Erythroblast (primary cell): Measurements from ENCODE around the gene SEPTIN8.
"Not testable (repeated sequence)": the region's sequence is repeated elsewhere in the genome, so short reads cannot be mapped to it uniquely, and the experiment has no call there.

ENCODE experiments used
- DNase-seq, 2 experiments: peaks; one replicate each; lab custom pipeline; 2025; lab: John Stamatoyannopoulos, UW
- GATA1 ChIP-seq: IDR thresholded peaks from 2 replicates; pipeline ENCODE4 v1.6.1; 2011; ENCODE audit warnings: low read depth, mild to moderate bottlenecking, control low read depth, low read length, moderate library complexity
- POLR2A ChIP-seq: IDR thresholded peaks from 2 replicates; pipeline ENCODE4 v1.6.1; 2011; ENCODE audit warnings: mild to moderate bottlenecking, low read length

SEPTIN8 gene

DNA sequence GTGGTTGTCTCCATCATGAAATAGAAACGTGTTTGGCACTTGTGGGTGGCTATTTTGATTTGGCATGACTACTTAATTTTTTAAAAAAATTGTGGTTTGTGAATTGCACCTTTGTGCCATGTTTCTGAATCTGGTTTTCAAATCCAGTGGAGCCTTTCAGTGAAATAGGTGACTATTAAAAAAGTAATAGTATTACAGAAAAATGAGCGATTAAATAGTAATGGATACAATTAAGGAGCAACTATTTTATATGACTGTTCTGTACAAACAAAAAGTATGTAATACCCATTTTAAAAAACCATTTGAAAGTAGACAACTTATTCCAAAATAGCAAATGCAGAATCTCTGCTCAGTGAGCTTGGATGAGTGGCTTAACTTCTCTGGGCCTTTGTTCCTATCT is 39.0 kb upstream of the SEPTIN8 start:
- DNase-seq = no peak
- no peak for TF ChIP-seq POLR2A
- no peak for TF ChIP-seq GATA1

DNA sequence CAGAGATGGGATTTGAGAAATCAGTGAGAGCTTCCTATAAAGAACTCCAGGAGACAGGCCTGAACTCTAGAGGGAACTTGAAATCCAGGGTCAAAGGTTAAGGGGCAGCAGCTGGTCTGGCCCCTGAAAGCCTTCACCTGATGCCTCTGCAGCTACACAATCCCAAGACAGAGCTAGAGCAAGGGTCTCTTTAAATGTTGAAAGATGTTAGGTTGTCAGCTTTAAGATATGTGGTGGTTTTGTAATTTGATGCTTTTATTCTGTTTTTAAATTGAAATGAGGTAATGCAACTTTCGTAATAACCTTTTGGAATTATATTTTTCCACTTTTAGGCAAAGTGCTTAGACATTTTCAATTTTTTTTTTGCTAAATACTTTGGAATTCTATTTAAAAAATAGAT is 38.4 kb upstream of the SEPTIN8 start:
- TF ChIP-seq GATA1 (no peak), POLR2A (no peak)

DNA sequence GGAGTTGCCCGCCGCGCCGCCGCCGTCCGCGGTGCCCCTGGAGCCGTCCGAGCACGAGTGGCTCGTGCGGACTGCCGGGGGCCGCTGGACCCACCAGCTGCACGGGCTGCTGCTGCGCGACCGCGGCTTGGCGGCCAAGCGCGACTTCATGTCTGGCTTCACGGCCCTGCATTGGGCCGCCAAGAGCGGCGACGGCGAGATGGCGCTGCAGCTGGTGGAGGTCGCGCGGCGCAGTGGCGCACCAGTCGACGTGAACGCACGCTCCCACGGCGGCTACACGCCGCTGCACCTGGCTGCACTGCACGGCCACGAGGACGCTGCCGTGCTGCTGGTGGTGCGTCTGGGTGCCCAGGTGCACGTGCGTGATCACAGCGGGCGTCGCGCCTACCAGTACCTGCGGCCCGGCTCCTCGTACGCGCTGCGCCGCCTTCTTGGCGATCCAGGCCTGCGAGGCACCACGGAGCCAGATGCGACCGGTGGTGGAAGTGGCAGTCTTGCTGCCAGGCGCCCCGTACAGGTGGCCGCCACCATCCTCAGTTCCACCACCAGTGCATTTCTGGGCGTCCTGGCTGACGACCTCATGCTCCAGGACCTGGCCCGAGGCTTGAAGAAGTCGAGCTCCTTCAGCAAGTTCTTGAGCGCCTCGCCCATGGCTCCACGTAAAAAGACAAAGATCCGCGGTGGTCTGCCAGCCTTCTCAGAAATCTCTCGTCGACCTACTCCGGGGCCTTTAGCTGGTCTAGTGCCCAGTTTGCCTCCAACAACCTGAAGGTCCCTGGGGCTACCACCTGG is 37.7 kb upstream of the SEPTIN8 start:
- peak in 1 of 2 experiments; percentile 43 for DNase-seq
- TF ChIP-seq GATA1 (no peak), POLR2A (no peak)

More for the DNA sequence above, 38.4 kb upstream of the SEPTIN8 start:
- DNase-seq = no peak

GRCh38 chr5:132813599-132814502 is 36.8 kb upstream of the SEPTIN8 start:
- TF ChIP-seq POLR2A = no peak
- no peak for TF ChIP-seq GATA1
- DNase-seq = peak; percentile 52 to 62

GRCh38 chr5:132812781-132813598 is 36.0 kb upstream of the SEPTIN8 start, which contains the start of gene SOWAHA:
SOWAHA (plus strand) TSS chr5:132813302; CDS start chr5:132813622, 320 bp downstream.
- no peak for DNase-seq
- TF ChIP-seq POLR2A (no peak), GATA1 (no peak)

GRCh38 chr5:132812123-132812765 is 35.2 kb upstream of the SEPTIN8 start:
- TF ChIP-seq POLR2A = no peak
- TF ChIP-seq GATA1 = no peak
- no peak for DNase-seq

GRCh38 chr5:132810605-132811004 is 33.6 kb upstream of the SEPTIN8 start:
- no peak for TF ChIP-seq GATA1
- TF ChIP-seq POLR2A = no peak
- no peak for DNase-seq

- DNase-seq = no peak
- TF ChIP-seq GATA1 (no peak), POLR2A (no peak)
These were observed 31.8 kb upstream of the SEPTIN8 start for GRCh38 chr5:132808866-132809265.

DNA sequence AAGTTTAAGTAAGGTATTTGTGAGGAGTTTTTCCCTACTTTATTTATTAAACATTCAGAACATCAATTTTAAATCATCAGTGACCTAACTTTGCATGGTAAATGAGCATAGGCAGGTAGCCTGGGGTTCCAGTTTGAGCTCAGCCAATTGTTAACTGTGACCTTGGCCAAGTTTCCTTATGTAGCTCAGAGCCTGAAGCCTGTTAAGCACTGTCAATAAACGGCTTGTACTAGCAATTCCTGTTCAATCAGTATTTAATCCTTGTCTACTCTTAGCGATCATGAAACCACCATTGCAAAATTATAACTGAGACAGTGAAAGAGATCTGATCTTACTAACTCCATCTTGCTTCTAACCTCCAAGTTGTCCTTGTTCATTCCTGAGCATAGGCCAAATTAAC is 31.4 kb upstream of the SEPTIN8 start:
- no peak for TF ChIP-seq POLR2A
- TF ChIP-seq GATA1 = no peak
- no peak for DNase-seq

DNA sequence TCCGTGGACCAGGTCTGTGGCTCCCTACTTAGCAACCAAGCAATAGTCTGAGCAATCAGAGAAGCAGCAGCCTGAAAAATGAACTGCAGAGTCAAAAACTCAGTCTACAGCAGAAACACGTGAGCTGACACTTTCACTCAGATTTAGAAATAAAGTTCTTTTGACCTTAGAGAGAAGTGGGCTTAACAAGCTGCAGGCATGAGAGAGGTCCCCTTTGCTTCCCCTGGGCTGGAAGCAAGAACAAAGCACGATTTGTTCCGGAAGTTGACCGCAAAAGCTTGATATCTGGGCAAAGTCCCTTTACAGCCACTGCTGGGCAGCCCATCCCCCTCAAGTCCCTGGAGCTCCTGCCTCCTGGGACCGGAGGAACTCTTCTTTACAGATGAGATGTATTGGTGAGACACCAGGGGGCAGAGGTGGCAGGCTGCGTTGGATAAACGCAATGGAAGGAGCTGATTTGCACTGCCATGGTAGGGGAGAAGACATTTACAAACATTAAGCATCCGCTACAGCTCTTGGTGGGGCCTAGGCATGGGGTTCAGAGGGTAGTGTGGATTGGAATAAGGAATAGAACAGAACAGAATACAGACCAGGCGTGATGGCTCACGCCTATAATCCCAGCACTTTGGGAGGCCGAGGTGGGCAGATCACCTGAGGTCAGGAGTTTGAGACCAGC is 30.3 kb upstream of the SEPTIN8 start:
- peak; percentile 25 to 53 for DNase-seq
- TF ChIP-seq POLR2A = no peak
- no peak for TF ChIP-seq GATA1

DNA sequence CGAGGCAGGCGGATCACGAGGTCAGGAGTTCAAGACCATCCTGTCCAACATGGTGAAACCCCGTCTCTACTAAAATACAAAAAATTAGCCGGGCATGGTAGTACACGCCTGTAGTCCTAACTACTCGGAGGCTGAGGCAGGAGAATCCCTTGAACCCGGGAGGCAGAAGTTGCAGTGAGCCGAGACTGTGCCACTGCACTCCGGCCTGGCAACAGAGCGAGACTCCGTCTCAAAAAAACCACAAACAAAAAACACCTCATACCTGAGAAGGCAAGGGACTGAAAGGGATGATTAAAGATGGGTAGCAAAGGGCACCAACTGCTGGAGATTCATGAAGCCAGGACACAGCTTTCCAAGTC is 29.7 kb upstream of the SEPTIN8 start:
- DNase-seq = not testable (repeated sequence)

- not testable (repeated sequence) for DNase-seq
These were observed 28.8 kb upstream of the SEPTIN8 start for GRCh38 chr5:132805872-132806271.

- not testable (repeated sequence) for DNase-seq
These were observed 27.2 kb upstream of the SEPTIN8 start for GRCh38 chr5:132804219-132804618.

DNA sequence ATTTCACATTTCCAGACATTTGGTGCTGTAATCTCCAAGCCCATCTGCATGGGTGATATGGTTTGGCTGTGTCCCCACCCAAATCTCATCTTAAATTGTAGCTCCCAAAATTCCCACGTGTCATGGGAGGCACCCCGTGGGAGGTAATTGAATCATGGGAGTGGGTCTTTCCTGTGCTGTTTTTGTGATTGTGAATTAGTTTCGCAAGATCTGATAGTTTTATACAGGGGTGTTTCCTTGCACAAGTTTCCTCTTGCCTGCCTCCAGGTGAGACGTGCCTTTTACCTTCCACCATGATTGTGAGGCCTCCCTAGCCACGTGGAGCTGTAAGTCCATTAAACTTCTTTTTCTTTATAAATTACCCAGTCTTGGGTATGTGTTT is 25.6 kb upstream of the SEPTIN8 start:
- DNase-seq = not testable (repeated sequence)
